Activated effector memory CD4-positive, alpha-beta T cell treated with Interleukin-2 at 50 U/mL for 16 hours (primary cell): ENCODE results near the gene BRINP3.

Experiments
- DNase-seq: peaks from one replicate; pipeline ENCODE4 v3.0.0-alpha.2; 2020

The BRINP3 gene

GRCh38 chr1:190444464-190444863 is 33.2 kb downstream of the BRINP3 start:
- no peak for DNase-seq

GRCh38 chr1:190439447-190439846 is 38.2 kb downstream of the BRINP3 start:
- no peak for DNase-seq

GRCh38 chr1:190436615-190437014 is 41.0 kb downstream of the BRINP3 start:
- DNase-seq = no peak

- DNase-seq = no peak
These were observed 47.7 kb downstream of the BRINP3 start for GRCh38 chr1:190429932-190430331.

GRCh38 chr1:190429141-190429540 is 48.5 kb downstream of the BRINP3 start:
- DNase-seq = no peak

GRCh38 chr1:190416239-190416638 is 61.4 kb downstream of the BRINP3 start:
- DNase-seq = no peak

GRCh38 chr1:190413142-190413541 is 64.5 kb downstream of the BRINP3 start:
- no peak for DNase-seq

GRCh38 chr1:190403402-190403801 is 74.3 kb downstream of the BRINP3 start:
- DNase-seq = no peak

- no peak for DNase-seq
These were observed 78.4 kb downstream of the BRINP3 start for GRCh38 chr1:190399233-190399632.

- DNase-seq = no peak
These were observed 86.1 kb downstream of the BRINP3 start for GRCh38 chr1:190391582-190391981.

GRCh38 chr1:190377991-190378390 is 99.7 kb downstream of the BRINP3 start:
- DNase-seq = no peak

- DNase-seq = no peak
These were observed 100.4 kb downstream of the BRINP3 start for GRCh38 chr1:190377294-190377693.

GRCh38 chr1:190376044-190376443 is 101.6 kb downstream of the BRINP3 start:
- DNase-seq = no peak

GRCh38 chr1:190373705-190374336 is 103.8 kb downstream of the BRINP3 start:
- no peak for DNase-seq

GRCh38 chr1:190367200-190367599 is 110.5 kb downstream of the BRINP3 start:
- no peak for DNase-seq

- DNase-seq = no peak
These were observed 112.4 kb downstream of the BRINP3 start for GRCh38 chr1:190365283-190365682.

- no peak for DNase-seq
These were observed 124.0 kb downstream of the BRINP3 start for GRCh38 chr1:190353538-190354101.

- no peak for DNase-seq
These were observed 133.2 kb downstream of the BRINP3 start for GRCh38 chr1:190344454-190344853.

GRCh38 chr1:190338829-190339228 is 138.8 kb downstream of the BRINP3 start:
- no peak for DNase-seq

GRCh38 chr1:190328871-190329270 is 148.8 kb downstream of the BRINP3 start:
- no peak for DNase-seq

- no peak for DNase-seq
These were observed 149.3 kb downstream of the BRINP3 start for GRCh38 chr1:190328361-190328760.

- DNase-seq = no peak
These were observed 150.4 kb downstream of the BRINP3 start for GRCh38 chr1:190327271-190327670.

- no peak for DNase-seq
These were observed 154.1 kb downstream of the BRINP3 start for GRCh38 chr1:190323530-190323929.

GRCh38 chr1:190322274-190322673 is 155.4 kb downstream of the BRINP3 start:
- no peak for DNase-seq

- no peak for DNase-seq
These were observed 156.7 kb downstream of the BRINP3 start for GRCh38 chr1:190320952-190321351.
